GM18511 (cell line): ENCODE data around the gene IGF2R.

ENCODE experiments used
- ATAC-seq: cut with Tn5 transposase; IDR thresholded peaks from one replicate; pipeline ENCODE4 v1.9.1; 2021; ENCODE audit warnings: mild to moderate bottlenecking, moderate library complexity; ENCODE audit not compliant: unreplicated experiment

The IGF2R gene

GRCh38 chr6:159973951-159974350, 5.1 kb downstream of the IGF2R start:
- peak; percentile 46 for ATAC-seq

GRCh38 chr6:159974932-159975331, 6.0 kb downstream of the IGF2R start:
- ATAC-seq: no peak

GRCh38 chr6:159976686-159977254, 7.9 kb downstream of the IGF2R start:
- no peak for ATAC-seq

GRCh38 chr6:159977255-159977903, 8.5 kb downstream of the IGF2R start:
- no peak for ATAC-seq

- ATAC-seq: no peak
These were observed 9.0 kb downstream of the IGF2R start for GRCh38 chr6:159977904-159978268.

GRCh38 chr6:159978291-159979135, 9.6 kb downstream of the IGF2R start:
- ATAC-seq: peak; percentile 39

GRCh38 chr6:159979136-159979874, 10.4 kb downstream of the IGF2R start:
- peak; percentile 69 for ATAC-seq

- ATAC-seq: no peak
These were observed 11.6 kb downstream of the IGF2R start for GRCh38 chr6:159980474-159980873.

GRCh38 chr6:159981071-159981402, 12.2 kb downstream of the IGF2R start:
- no peak for ATAC-seq

GRCh38 chr6:159981403-159982245, 12.7 kb downstream of the IGF2R start:
- ATAC-seq: peak; percentile 65

- no peak for ATAC-seq
These were observed 14.0 kb downstream of the IGF2R start for GRCh38 chr6:159982731-159983506.

GRCh38 chr6:159983641-159984080, 14.8 kb downstream of the IGF2R start:
- no peak for ATAC-seq

GRCh38 chr6:159984268-159984786, 15.4 kb downstream of the IGF2R start:
- no peak for ATAC-seq

- ATAC-seq: no peak
These were observed 16.5 kb downstream of the IGF2R start for GRCh38 chr6:159985296-159985945.

GRCh38 chr6:159988983-159989454, 20.1 kb downstream of the IGF2R start:
- ATAC-seq: no peak

GRCh38 chr6:159989492-159990480, 20.9 kb downstream of the IGF2R start:
- ATAC-seq: peak; percentile 93

- no peak for ATAC-seq
These were observed 23.5 kb downstream of the IGF2R start for GRCh38 chr6:159992366-159992765.

- ATAC-seq: no peak
These were observed 26.5 kb downstream of the IGF2R start for GRCh38 chr6:159995405-159995804.
